Neural progenitor cell (in vitro differentiated cells): ENCODE measurements around the gene FHAD1.

Source experiments
- EZH2 ChIP-seq: fragments of 200-600 bp; sonication (generic); IDR thresholded peaks from 2 replicates; pipeline ENCODE4 v1.6.1; 2017; ENCODE audit warnings: antibody characterized with exemption, mild to moderate bottlenecking, moderate library complexity
- EZH2phosphoT487 ChIP-seq: fragments of 200-600 bp; sonication (generic); IDR thresholded peaks from 2 replicates; pipeline ENCODE4 v1.6.1; 2017; ENCODE audit warnings: antibody characterized with exemption
- TF ChIP-seq, protein P1 (sequence below): fragments of 200-600 bp; sonication (generic); IDR thresholded peaks from 2 replicates; pipeline ENCODE4 v1.5.1; 2017; ENCODE audit warnings: antibody characterized with exemption, mild to moderate bottlenecking

DNA sequence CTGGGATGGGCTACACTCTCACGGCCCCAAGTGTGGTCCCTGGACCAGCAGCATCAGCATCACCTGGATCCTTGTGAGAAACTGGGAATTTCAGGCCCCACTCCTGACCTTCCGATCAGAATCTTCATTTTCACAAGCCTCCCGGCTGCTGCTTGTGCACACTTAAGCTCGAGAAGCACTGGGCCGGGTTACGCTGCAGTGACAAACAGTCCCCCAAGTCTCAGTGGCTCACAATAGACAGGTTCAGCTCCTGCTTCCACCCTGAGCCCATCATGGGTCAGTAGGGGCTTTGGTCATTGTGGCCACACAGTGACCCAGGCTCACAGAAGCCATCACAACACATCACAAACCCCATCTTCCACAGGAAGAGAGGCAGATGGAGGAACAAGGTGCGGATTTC is 63.5 kb downstream of the FHAD1 start:
- no peak for TF ChIP-seq EZH2phosphoT487
- TF ChIP-seq, protein P1, sequence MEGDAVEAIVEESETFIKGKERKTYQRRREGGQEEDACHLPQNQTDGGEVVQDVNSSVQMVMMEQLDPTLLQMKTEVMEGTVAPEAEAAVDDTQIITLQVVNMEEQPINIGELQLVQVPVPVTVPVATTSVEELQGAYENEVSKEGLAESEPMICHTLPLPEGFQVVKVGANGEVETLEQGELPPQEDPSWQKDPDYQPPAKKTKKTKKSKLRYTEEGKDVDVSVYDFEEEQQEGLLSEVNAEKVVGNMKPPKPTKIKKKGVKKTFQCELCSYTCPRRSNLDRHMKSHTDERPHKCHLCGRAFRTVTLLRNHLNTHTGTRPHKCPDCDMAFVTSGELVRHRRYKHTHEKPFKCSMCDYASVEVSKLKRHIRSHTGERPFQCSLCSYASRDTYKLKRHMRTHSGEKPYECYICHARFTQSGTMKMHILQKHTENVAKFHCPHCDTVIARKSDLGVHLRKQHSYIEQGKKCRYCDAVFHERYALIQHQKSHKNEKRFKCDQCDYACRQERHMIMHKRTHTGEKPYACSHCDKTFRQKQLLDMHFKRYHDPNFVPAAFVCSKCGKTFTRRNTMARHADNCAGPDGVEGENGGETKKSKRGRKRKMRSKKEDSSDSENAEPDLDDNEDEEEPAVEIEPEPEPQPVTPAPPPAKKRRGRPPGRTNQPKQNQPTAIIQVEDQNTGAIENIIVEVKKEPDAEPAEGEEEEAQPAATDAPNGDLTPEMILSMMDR, result no peak
- no peak for TF ChIP-seq EZH2
